ENCODE data around the gene GTF3C1.
"Not testable (repeated sequence)": the region's sequence is repeated elsewhere in the genome, so short reads cannot be mapped to it uniquely, and the experiment has no call there.

GTF3C1 gene

GRCh38 chr16:27437946-27438345 lies 111.8 kb downstream of the GTF3C1 start:
- peak; percentile 3 for DNase-seq

GRCh38 chr16:27436921-27437650 lies 112.6 kb downstream of the GTF3C1 start:
- DNase-seq, result peak; percentile 10

GRCh38 chr16:27436065-27436464 lies 113.6 kb downstream of the GTF3C1 start:
- DNase-seq, result peak; percentile 8

- peak; percentile 2 for DNase-seq
These were observed 114.6 kb downstream of the GTF3C1 start for GRCh38 chr16:27435146-27435545.

- DNase-seq, result peak; percentile 8
These were observed 115.3 kb downstream of the GTF3C1 start for GRCh38 chr16:27434141-27435051.

GRCh38 chr16:27433636-27434035 lies 116.1 kb downstream of the GTF3C1 start:
- DNase-seq, result no peak

GRCh38 chr16:27433191-27433590 lies 116.5 kb downstream of the GTF3C1 start:
- not testable (repeated sequence) for DNase-seq

GRCh38 chr16:27432558-27432957 lies 117.2 kb downstream of the GTF3C1 start:
- DNase-seq, result peak; percentile 14

- peak; percentile 11 for DNase-seq
These were observed 117.8 kb downstream of the GTF3C1 start for GRCh38 chr16:27431773-27432532.

- peak; percentile 23 for DNase-seq
These were observed 118.7 kb downstream of the GTF3C1 start for GRCh38 chr16:27430923-27431484.

GRCh38 chr16:27430512-27430911 lies 119.2 kb downstream of the GTF3C1 start:
- no peak for DNase-seq

GRCh38 chr16:27429981-27430441 lies 119.7 kb downstream of the GTF3C1 start:
- peak; percentile 16 for DNase-seq

- no peak for DNase-seq
These were observed 120.3 kb downstream of the GTF3C1 start for GRCh38 chr16:27429330-27429871.

- peak; percentile 11 for DNase-seq
These were observed 121.5 kb downstream of the GTF3C1 start for GRCh38 chr16:27428026-27428785.

- peak; percentile 8 for DNase-seq
These were observed 122.2 kb downstream of the GTF3C1 start for GRCh38 chr16:27427538-27427937.

- DNase-seq, result peak; percentile 52
These were observed 123.0 kb downstream of the GTF3C1 start for GRCh38 chr16:27426423-27427408.

GRCh38 chr16:27425961-27426360 lies 123.8 kb downstream of the GTF3C1 start:
- peak; percentile 1 for DNase-seq

- DNase-seq, result peak; percentile 2
These were observed 124.8 kb downstream of the GTF3C1 start for GRCh38 chr16:27424772-27425498.

- DNase-seq, result no peak
These were observed 127.6 kb downstream of the GTF3C1 start for GRCh38 chr16:27421961-27422740.
